Endothelial cell of umbilical vein (primary cell): ENCODE results near the gene TBCD. TPM values are rescaled to one million over a fixed set of nuclear protein-coding genes. Genes with fewer than 3 reads are reported as not detected.

Experiments used
- BruUV-seq: library from RNA; stranded (reverse); fragments of 400-500 nt; replicated peaks from 2 replicates; lab custom pipeline; 2021; lab: Mats Ljungman, UMichigan
- CTCF ChIA-PET: fragments of 300-600, 350-600 bp; sonication (Branson Sonifier 250); formaldehyde crosslinking; loops from one replicate; lab custom pipeline; 2021; ENCODE audit warnings: antibody characterized with exemption, inconsistent platforms; lab: Charles Lee
- POLR2A ChIA-PET: fragments of 300-600, 350-600 bp; sonication (Branson Sonifier 250); formaldehyde crosslinking; loops from one replicate; lab custom pipeline; 2021; ENCODE audit warnings: antibody characterized with exemption, inconsistent platforms; lab: Charles Lee
- DNase-seq: peaks from one replicate; pipeline ENCODE4 v3.0.0-alpha.2; 2011; ENCODE audit warnings: low read depth, low spot score
- FAIRE-seq: peaks from 2 replicates; lab custom pipeline; 2011; peaks lifted over from hg19 to GRCh38; lab: Jason Lieb, UNC
- H2AFZ ChIP-seq: 2 replicates; pipeline ENCODE4 v1.6.0; 2012; ENCODE audit warnings: low read depth, low read length, control low read depth, inconsistent platforms
- H3K27ac ChIP-seq: 2 replicates; pipeline ENCODE4 v1.5.1; 2011; ENCODE audit warnings: low read depth, mild to moderate bottlenecking, control low read depth, low read length, moderate library complexity; ENCODE audit not compliant: insufficient read depth
- H3K27me3 ChIP-seq, 2 experiments: 2 replicates each; pipeline versions ENCODE4 v1.6.0 to v1.6.1; 2011; ENCODE audit warnings: low read length in 2 of 2, mixed read lengths in 1 of 2; ENCODE audit not compliant: control insufficient read depth in 2 of 2, insufficient read depth in 2 of 2
- H3K36me3 ChIP-seq, 2 experiments: 2 replicates in 1 of 2; 3 replicates in 1 of 2; pipeline ENCODE4 v1.5.1; 2011; ENCODE audit warnings: low read length in 2 of 2, mild to moderate bottlenecking in 1 of 2, moderate library complexity in 1 of 2; ENCODE audit not compliant: control insufficient read depth in 2 of 2, insufficient read depth in 2 of 2; ENCODE audit errors: extremely low read depth in 1 of 2
- H3K4me1 ChIP-seq: 3 replicates; pipeline ENCODE4 v1.5.1; 2011; ENCODE audit warnings: mild to moderate bottlenecking, low read length; ENCODE audit not compliant: control insufficient read depth, insufficient read depth; ENCODE audit errors: extremely low read depth
- H3K4me2 ChIP-seq: 2 replicates; pipeline ENCODE4 v1.6.1; 2011; ENCODE audit warnings: low read length, control low read depth, mixed read lengths; ENCODE audit not compliant: insufficient read depth
- H3K4me3 ChIP-seq, 3 experiments: fragments of 200-600 bp in 1 of 3; sonication (generic), shearing (Covaris generic) in 1 of 3; replicated peaks in 1 of 3; 2 replicates each; pipeline ENCODE4 v1.5.1; 2011 to 2016; ENCODE audit warnings: control low read depth in 3 of 3, low read length in 3 of 3, mild to moderate bottlenecking in 2 of 3, inconsistent platforms in 1 of 3, low read depth in 1 of 3, moderate library complexity in 1 of 3; ENCODE audit not compliant: insufficient read depth in 1 of 3
- H3K79me2 ChIP-seq: 2 replicates; pipeline ENCODE4 v1.6.0; 2012; ENCODE audit warnings: low read length, inconsistent platforms; ENCODE audit not compliant: control insufficient read depth, insufficient read depth
- H3K9ac ChIP-seq: replicated peaks from 2 replicates; pipeline ENCODE3; 2011; ENCODE audit warnings: low read length, control low read depth; ENCODE audit not compliant: insufficient read depth; ENCODE audit errors: extremely low read depth
- H3K9me1 ChIP-seq: replicated peaks from 3 replicates; pipeline ENCODE4 v1.6.0; 2011; ENCODE audit warnings: mild to moderate bottlenecking, low read length; ENCODE audit not compliant: control insufficient read depth, insufficient read depth; ENCODE audit errors: extremely low read depth
- H3K9me3 ChIP-seq: replicated peaks from 2 replicates; pipeline ENCODE4 v1.5.1; 2012; ENCODE audit warnings: low read length, inconsistent platforms; ENCODE audit not compliant: control insufficient read depth, insufficient read depth
- H4K20me1 ChIP-seq: replicated peaks from 2 replicates; pipeline ENCODE3; 2011; ENCODE audit warnings: mild to moderate bottlenecking, low read length; ENCODE audit not compliant: control insufficient read depth, insufficient read depth; ENCODE audit errors: extremely low read depth
- CTCF ChIP-seq, 2 donors: IDR thresholded peaks; 1 replicate in 1 of 2; 2 replicates in 1 of 2; pipeline ENCODE4 v1.5.1; 2011; ENCODE audit warnings: low read length in 2 of 2, mild to moderate bottlenecking in 2 of 2, moderate library complexity in 2 of 2, control low read depth in 1 of 2, inconsistent platforms in 1 of 2, low read depth in 1 of 2; ENCODE audit not compliant: insufficient read depth in 1 of 2; ENCODE audit errors: extremely low read depth in 1 of 2
- EZH2 ChIP-seq: IDR thresholded peaks from 2 replicates; pipeline ENCODE4 v1.6.1; 2012; ENCODE audit warnings: borderline replicate concordance, low read depth, mild to moderate bottlenecking, moderate library complexity, low read length, inconsistent platforms; ENCODE audit not compliant: severe bottlenecking
- FOS ChIP-seq: IDR thresholded peaks from 2 replicates; pipeline ENCODE4 v1.6.1; 2011; ENCODE audit warnings: mild to moderate bottlenecking, low read length, moderate library complexity, borderline replicate concordance; ENCODE audit not compliant: insufficient read depth
- GATA2 ChIP-seq: IDR thresholded peaks from 2 replicates; pipeline ENCODE4 v1.7.0; 2011; ENCODE audit warnings: low read depth, mild to moderate bottlenecking, moderate library complexity, mixed read lengths, low read length; ENCODE audit not compliant: insufficient read length, insufficient read depth
- JUN ChIP-seq: IDR thresholded peaks from 2 replicates; pipeline ENCODE4 v1.6.1; 2011; ENCODE audit warnings: borderline replicate concordance, low read depth; ENCODE audit not compliant: insufficient read length, insufficient read depth
- MAX ChIP-seq: IDR thresholded peaks from 2 replicates; pipeline ENCODE4 v1.6.1; 2011; ENCODE audit not compliant: insufficient read depth, insufficient read length
- MYC ChIP-seq: IDR thresholded peaks from one replicate; pipeline ENCODE4 v1.6.1; 2011; ENCODE audit warnings: mild to moderate bottlenecking, low read depth, low read length
- POLR2A ChIP-seq: IDR thresholded peaks from 2 replicates; pipeline ENCODE4 v1.6.1; 2012; ENCODE audit warnings: low read depth, mild to moderate bottlenecking, control low read depth, low read length
- POLR2AphosphoS5 ChIP-seq: IDR thresholded peaks from 2 replicates; pipeline ENCODE4 v1.6.1; 2012; ENCODE audit warnings: low read depth, mild to moderate bottlenecking, control low read depth, low read length, moderate library complexity; ENCODE audit not compliant: insufficient read depth
- dilution Hi-C: fragments of 300-500 bp; cut with MboI; formaldehyde crosslinking; loops from one replicate; pipeline ENCODE4 v1.15.0; 2019; ENCODE audit warnings: low sequenced_read_pairs; ENCODE audit not compliant: extremely low pct_ligation_motif_present
- intact Hi-C: fragments of 100-400 bp; cut with micrococcal nuclease; formaldehyde crosslinking; loops from one replicate; pipeline ENCODE4 v1.10.0; 2022
- polyA plus RNA-seq, 4 experiments: library from polyadenylated mRNA; depleted of rRNA in 3 of 4; stranded (reverse) in 3 of 4; unstranded in 1 of 4; fragments of >200 nt; gene quantifications; 2 replicates each; pipeline versions ENCODE4 v1.2.1 to v1.2.3, GENCODE V29; 2011 to 2012; ENCODE audit warnings: missing spikeins in 1 of 4
- total RNA-seq: library from RNA; stranded (reverse); gene quantifications from 2 replicates; pipeline ENCODE4 v1.2.3, GENCODE V29; 2021

The TBCD gene
- total and polyA plus RNA-seq, 2 donors (not counting 3 experiments of a cell fraction or from before 2014, with no cell fraction given), result 121 to 145 TPM

GRCh38 chr17:82815354-82815753, 63.5 kb downstream of the TBCD start:
- dilution Hi-C loops, result no loop called here
- CTCF ChIA-PET, result interaction anchor here (0.8 kb wide), 1 partner anchor 49 kb away, joined by 3 read pairs; no protein-coding TSS in a partner anchor

More at GRCh38 chr17:82815354-82815753, 63.5 kb downstream of the TBCD start:
- TF ChIP-seq POLR2AphosphoS5 (no peak), MAX (no peak), JUN (no peak), CTCF (IDR thresholded peaks at IDR 0.05; ENCODE audit: extremely low read depth in 1 of 2, insufficient read depth in 1 of 2, low read depth in 1 of 2, low read length in 2 of 2) (no peak), EZH2 (no peak), MYC (no peak), FOS (no peak), POLR2A (no peak), GATA2 (no peak)
- H3K79me2 ChIP-seq, result no peaks in the 10 kb centered on the region
- FAIRE-seq (no peak), DNase-seq (no peak)
- no peaks in the 10 kb centered on the region for H3K9me3 ChIP-seq
- H3K4me3 ChIP-seq, result no peak overlapping the region
- no peaks in the 10 kb centered on the region for H3K4me1 ChIP-seq
- H3K27ac ChIP-seq, result no peak overlapping the region
- H3K9ac ChIP-seq, result no peak overlapping the region
- POLR2A ChIA-PET, result no interaction called here
- BruUV-seq, result no TSS peak
- H3K27me3 ChIP-seq, result no peaks in the 10 kb centered on the region
- H2AFZ ChIP-seq, result no peak overlapping the region
- H4K20me1 ChIP-seq, result no peaks in the 10 kb centered on the region
- no peaks in the 10 kb centered on the region for H3K9me1 ChIP-seq
- intact Hi-C loops, result no loop called here
- H3K36me3 ChIP-seq, result peaks cover 0 to 4% of the 10 kb centered on the region in 2 experiments
- no peak overlapping the region for H3K4me2 ChIP-seq
